NCI-H2029 treated with DMSO at 0.1 percent for 48 hours (cell line): ENCODE results near the gene SDS.

Source experiments
- DNase-seq: peaks from one replicate; lab custom pipeline; 2025; lab: John Stamatoyannopoulos, UW

The SDS gene

DNA sequence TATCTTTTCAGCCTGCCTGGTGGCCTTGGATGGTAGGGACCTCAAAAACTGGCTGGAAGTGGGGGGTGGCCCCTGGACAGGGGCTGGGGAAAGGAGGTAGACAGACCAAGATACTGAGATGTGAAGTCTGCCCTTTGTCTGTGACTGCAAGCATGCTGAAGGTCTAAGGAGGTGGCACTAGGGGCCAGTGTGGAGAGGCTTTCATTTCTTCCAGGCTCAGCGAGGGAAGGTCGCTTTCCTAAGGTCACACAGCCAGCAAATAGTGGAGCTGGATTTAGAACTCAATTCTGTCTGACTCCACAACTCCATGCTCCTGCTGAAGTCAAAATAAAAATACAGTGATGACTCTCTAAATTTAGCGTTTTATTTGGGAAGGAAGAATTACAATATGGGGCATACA is 56.6 kb downstream of the SDS start:
- no peak for DNase-seq

DNA sequence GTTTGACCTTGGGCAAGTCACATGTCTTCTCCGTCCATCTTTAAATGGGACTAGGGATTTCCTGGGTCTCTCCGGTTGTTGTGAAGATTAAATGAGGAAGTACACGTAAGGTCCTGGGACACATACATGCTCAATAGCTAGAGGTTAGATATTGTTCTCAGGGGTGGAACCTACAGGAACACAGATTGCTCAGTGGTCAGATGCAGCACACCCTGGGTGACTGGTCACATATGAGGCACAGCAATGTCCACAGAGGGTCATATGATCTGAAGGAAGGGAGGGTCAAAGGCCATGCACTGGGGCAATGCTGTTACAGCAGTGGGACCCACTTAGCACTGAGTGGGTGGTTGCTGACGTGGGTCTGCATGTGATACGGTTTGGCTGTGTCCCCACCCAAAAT is 57.3 kb downstream of the SDS start:
- no peak for DNase-seq

DNA sequence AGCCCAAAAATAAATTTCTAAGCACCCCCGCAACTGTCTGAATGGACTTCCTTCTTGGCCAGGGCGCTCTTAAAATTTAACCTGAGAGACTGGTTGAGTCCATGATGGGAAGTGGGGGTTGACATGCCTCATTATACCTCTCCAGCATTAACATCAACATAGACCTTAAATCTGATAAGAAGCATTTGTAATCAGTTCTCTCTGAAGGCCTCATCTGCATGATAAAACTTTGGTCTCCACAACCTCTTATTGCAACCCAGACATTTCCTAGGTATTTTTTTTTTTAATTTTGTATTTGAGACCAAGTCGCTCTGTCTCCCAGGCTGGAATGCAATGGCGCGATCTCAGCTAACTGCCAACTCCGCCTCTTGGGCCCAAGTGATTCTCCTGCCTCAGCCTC is 58.4 kb downstream of the SDS start:
- DNase-seq = no peak
